ENCODE data around the gene NTM.

Gene NTM

GRCh38 chr11:131979364-131979763, 608.9 kb downstream of the NTM start:
- DNase-seq, result no peak

DNA sequence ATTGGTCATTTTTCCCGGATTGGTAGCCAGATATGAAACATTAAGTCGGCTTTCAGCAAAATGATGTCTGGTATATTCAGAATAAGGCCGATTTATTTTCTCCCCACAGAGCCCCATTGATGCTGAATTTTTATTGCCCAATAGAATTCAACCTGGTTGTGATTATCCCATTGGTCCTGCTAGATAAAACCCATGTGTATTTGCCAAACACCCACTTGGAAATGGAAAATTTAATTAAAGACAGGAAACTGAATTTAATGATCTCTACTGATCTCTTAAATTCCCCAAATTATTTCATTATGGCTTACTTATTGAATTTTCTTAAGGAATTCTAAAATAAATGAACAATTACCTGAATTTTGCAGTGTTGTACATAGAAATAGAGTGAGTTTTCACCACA, 609.8 kb downstream of the NTM start:
- no peak for DNase-seq

DNA sequence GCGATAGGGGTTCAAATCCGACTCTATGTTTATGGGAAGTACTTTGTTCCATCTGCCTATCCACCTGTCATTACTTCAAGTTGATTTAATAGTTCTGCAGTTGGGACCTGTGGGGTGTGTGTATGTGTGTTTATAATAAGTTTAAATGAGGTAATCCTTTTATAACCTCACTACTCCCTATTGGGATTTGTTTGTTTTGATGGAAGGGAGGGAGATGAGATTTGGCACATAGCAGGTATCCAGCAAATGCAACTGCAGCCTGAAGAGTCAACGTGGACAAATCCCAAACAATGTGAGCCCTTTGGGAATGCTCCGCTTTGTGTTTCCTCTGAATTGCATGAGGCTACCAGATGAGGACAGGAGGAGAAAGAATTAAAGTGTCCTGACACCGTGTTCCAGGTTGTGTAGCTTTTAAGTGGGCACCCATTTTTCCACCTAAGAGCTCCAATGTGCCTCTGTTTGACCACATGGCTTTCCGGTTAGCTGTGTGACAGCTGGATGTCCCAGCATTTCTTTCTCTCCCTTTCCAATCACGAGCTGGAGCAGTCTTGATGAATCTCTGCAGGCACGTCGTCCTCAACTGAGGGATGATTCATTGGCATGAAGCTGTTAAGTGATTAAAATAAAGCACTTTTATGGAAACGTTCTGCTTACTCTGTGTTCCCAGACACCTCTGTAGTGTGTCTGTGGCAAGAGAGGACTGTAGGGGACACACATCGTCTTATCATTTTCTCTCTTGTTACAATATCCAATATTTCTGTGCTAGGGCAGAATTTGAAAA, 610.7 kb downstream of the NTM start:
- no peak for DNase-seq

GRCh38 chr11:131982154-131982553, 611.7 kb downstream of the NTM start:
- no peak for DNase-seq

- no peak for DNase-seq
Observed at GRCh38 chr11:131985846-131986301, 615.5 kb downstream of the NTM start.

- DNase-seq, result no peak
Observed at GRCh38 chr11:131987703-131988102, 617.3 kb downstream of the NTM start.

DNA sequence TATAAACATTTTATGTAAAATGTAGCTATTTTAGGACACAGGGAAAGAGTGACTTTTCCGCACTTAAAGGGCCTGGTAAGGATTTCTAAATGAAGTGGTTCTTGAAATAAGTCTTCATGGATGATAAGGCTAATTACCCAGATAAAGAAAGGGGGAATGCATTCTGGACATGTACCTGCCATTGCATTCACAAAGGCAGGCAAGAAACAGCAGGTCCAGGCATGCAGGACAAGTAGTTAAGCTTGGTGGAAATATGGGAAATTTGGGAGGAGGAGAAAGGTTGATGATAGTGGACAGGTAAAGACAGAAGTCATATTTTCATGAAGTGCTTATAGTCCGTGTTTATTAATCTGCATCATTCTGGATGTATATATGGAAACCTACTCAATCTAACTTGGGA, 621.2 kb downstream of the NTM start:
- no peak for DNase-seq

GRCh38 chr11:131993246-131993645, 622.8 kb downstream of the NTM start:
- no peak for DNase-seq

- no peak for DNase-seq
Observed at GRCh38 chr11:131998020-131998419, 627.6 kb downstream of the NTM start.

DNA sequence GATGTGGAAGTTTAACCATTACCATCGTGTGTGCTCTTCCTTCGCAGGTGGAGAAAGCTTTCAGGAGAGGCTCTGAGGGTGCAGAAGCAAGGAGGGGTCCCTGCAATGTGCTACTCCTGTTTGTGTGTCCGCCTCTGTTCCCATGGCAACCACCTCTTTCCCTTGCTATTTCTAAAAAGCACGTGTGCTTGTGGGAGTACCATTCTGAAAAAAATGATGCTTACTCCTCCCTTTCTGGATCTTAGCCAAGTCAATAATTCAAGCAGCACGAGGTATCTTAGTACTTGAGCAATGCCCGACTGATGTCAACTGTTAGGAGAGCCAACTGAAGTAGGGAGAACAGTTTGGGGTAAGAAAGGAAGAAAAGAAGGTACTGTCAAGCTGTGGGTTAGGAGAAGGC, 628.7 kb downstream of the NTM start:
- no peak for DNase-seq

DNA sequence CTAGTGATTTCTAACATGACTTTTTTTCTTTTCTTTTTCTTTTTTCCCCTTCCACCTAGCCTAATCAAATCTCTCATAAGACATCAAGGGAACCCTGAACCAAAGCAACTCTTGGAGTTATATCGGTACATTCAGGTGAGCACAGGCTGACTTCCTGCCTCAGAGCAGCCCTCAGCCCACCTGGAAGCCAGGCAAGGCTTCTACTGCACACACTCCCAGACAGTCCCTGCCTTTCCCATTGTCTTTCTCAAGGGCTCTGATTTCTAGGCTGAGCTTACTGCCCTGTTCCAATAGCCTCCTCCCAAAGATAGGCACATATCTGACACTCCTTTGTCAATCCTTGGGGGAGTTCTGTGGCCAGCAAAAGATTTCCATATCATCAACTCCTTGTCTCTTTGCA, 629.5 kb downstream of the NTM start:
- no peak for DNase-seq

DNA sequence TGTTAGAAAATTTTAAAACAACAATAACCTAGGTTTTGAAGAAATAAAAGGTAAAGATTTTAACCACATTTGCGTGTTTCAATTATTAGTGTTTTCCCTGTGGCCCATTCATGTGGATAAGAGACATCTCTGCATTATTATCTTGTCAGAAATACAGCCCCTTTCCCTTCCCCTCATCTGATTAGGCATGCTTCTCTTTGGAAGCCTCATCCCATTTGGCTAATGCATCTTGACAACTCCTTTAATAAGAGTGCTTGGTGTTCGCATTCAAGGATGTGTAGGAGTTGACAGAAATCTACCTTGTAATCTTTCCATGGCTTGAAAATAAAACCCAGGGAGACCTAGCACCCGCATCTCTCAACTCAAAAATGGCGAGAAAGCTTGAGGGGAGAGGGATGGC, 635.5 kb downstream of the NTM start:
- DNase-seq, result no peak

GRCh38 chr11:132006884-132007580, 636.6 kb downstream of the NTM start:
- no peak for DNase-seq

DNA sequence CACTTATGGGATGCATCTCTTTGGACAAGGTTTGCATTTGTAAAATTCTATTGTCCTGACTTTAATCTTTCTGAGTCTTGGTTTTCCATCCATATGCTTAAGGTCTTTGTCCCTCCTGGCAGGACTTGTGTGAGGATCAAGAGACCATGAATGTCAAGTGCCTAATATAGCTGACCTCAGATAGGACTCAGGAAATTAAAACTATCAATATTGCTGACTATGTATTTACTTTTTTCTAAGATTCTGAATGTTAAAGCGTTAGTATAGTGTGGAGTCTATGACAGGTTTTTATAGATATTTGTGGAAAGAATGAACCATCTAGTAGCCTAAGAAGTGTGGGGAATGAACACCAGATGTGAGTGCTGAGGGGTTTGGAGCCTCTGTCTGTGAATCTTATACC, 637.8 kb downstream of the NTM start:
- no peak for DNase-seq

GRCh38 chr11:132008872-132009271, 638.5 kb downstream of the NTM start:
- no peak for DNase-seq

GRCh38 chr11:132020001-132020400, 649.6 kb downstream of the NTM start:
- DNase-seq, result no peak

DNA sequence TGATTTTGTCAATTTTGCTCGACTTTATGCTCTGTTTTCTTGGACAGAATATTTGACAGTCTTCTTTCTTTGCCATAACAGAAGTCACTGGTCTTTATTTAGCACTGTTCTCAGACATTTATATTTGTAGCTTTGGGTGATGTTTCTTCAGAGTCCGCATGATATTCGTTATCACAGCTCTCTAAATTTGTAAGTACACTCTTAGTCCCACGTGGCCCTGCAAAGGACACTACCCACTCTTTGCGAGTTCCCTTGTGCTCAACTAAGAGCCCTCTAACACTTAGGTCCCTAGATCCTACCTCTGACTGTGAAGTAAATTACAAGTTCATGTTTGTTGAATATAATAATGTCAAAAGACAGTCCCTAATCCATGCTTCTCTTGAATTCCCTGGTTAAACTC, 651.9 kb downstream of the NTM start:
- no peak for DNase-seq

DNA sequence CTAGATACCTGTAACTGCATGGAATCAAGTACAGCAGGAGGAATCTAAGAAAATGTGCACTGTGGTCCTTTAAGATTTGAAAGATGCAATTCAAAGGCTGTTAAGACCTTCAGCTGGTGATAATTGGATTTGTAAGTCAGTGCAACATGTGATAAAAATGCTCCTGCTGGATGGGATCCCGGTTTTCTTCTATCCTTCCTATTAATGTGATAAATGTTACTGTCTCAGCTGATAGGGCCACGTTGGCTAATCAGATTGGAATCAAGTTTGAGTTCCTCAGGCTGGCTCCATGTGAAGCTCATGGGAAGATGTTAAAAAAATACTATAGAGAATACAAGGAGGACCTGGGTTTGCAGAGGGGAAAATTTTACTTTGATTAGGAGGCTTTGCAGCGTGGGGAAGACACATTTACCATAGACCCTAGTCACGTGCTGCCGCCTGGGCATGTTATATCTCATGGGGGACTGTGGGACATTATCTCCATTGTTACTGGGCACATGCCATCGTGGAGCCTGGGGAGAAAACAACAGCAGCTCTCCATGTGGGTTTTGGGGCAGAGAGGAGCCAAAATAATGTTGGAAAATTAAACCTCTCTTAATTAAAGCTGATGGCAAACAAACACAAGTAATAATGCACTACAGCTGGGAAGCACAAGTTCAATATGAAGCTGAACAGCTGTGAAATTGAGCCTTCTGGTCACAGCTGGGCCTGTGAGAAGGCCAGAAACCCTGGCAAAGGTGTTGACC, 652.5 kb downstream of the NTM start:
- no peak for DNase-seq

DNA sequence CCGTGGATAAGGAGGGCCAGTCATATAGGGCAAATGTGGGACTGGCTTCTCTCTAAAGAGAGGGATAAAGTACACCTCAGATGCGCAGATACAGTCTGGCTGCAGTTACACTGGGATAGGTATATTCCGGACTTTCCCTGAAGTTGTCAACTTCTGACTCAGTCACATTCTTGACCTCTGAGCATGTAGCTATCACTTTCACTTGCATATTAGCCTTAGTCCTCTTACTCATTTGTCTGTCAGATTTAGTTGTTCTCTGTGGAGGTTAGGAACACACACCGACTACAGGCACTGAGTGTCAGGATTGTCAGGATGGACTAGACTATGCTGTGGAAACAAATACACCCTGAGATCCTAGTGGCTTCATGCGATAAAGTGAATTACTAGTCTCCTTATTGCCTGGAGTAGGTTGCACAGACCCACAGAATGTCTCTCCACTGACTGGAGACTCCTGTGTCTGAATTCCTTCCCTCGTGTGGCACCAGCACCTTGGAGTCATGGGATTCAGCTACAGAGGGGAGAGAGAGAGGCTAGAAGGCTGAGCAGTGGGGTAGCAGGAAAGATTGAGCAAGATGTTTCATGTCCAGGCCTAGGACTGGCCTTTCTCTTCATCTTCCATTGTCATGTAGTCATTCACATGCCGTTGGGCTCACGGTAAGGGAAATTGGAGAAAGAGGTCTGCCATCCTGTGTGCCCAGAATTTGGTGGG, 654.3 kb downstream of the NTM start:
- no peak for DNase-seq

- DNase-seq, result no peak
Observed at GRCh38 chr11:132026746-132027145, 656.3 kb downstream of the NTM start.

DNA sequence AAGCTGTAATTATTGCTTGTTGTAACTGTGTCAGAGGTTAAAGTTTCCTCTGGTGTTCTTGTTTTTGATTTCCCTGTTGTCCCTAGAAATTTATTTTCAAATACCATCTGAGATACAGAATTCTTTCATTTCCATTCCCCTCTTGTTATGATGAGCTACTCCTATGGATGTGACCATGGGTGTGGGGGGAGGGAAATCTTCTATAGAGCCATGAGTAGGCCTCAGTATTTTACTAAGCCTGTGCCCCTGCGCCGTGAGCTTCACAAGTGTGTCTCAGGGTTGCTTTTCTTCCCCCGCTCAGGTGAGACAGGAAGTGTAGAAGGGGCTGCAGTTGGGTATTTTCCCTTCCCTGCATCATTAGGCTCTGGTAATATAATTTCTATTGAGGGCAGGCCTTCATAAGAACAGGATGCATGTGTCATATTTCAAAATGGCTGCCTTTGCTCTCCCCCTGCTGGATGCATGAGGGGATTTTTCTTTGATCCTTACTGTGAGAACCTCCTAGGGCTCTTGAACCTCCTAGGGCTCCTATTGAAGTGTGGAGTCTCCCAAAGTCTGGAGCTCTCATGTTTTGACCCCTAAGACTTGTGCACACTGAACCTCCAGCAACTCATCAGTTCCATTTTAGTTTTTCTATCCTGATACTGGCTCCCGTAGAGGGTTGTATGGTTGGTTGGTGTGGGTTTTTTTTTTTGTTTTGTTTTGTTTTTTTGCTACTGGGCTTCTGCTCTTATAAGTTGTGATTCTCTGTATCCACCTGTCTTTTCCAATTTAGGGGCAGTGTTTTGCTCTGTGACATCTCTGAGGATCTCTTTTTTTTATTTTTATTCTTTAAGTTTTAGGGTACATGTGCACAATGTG, 658.2 kb downstream of the NTM start:
- DNase-seq, result no peak

DNA sequence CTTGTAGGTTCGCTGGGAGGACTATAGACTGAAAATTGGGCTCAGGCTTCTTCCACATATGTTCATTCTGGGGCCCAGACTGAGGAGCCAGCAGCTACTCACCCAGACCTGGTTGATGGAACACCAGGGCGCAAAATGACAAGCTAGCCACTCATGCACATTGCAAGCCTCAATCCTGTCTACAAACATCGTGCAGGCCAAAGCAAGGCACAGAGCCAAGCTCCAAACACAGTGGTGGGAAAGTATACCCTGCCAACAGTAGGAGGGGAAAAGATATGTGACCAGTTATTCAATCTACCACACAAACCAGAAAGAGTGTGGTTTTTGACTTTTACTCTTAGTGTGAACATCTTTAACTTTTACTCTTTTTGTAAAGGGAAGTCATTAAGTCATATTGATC, 660.5 kb downstream of the NTM start:
- no peak for DNase-seq

Data from T-helper 9 cell (primary cell).